Mesenchymal stem cell (in vitro differentiated cells and primary cell): ENCODE data around the gene ANKMY1.

Source experiments
- DNase-seq: peaks from one replicate; pipeline ENCODE4 v3.0.0-alpha.2; 2013
- H2AFZ ChIP-seq: one replicate; pipeline ENCODE4 v1.6.1; 2013; ENCODE audit warnings: low read depth, mild to moderate bottlenecking, control low read depth, inconsistent platforms, low read length, moderate library complexity
- H2AK5ac ChIP-seq: 2 replicates; pipeline ENCODE4 v1.6.1; 2013; ENCODE audit warnings: low read length, moderate library complexity, mild to moderate bottlenecking, inconsistent platforms; ENCODE audit not compliant: severe bottlenecking
- H2BK120ac ChIP-seq: one replicate; pipeline ENCODE4 v1.6.1; 2013; ENCODE audit warnings: low read depth, mild to moderate bottlenecking, inconsistent platforms, low read length, moderate library complexity
- H2BK12ac ChIP-seq, 2 experiments: one replicate each; pipeline ENCODE4 v1.6.1; 2013; ENCODE audit warnings: inconsistent platforms in 2 of 2, low read length in 2 of 2, mild to moderate bottlenecking in 2 of 2, moderate library complexity in 2 of 2, control low read depth in 1 of 2
- H2BK15ac ChIP-seq: one replicate; pipeline ENCODE4 v1.6.1; 2013; ENCODE audit warnings: mild to moderate bottlenecking, low read depth, inconsistent platforms; ENCODE audit not compliant: poor library complexity, severe bottlenecking
- H2BK5ac ChIP-seq: 2 replicates; pipeline ENCODE4 v1.6.1; 2013; ENCODE audit warnings: low read depth, mild to moderate bottlenecking, low read length, control low read depth, inconsistent platforms; ENCODE audit not compliant: poor library complexity, severe bottlenecking
- H3K14ac ChIP-seq, 2 experiments: one replicate each; pipeline ENCODE4 v1.6.1; 2013; ENCODE audit warnings: inconsistent platforms in 2 of 2, low read length in 2 of 2, control low read depth in 1 of 2, mild to moderate bottlenecking in 1 of 2, moderate library complexity in 1 of 2
- H3K18ac ChIP-seq, 2 experiments: one replicate each; pipeline ENCODE4 v1.6.1; 2013; ENCODE audit warnings: inconsistent platforms in 2 of 2, low read length in 2 of 2, control low read depth in 1 of 2, low read depth in 1 of 2, mild to moderate bottlenecking in 1 of 2
- H3K23ac ChIP-seq, 2 experiments: one replicate each; pipeline ENCODE4 v1.6.1; 2013; ENCODE audit warnings: inconsistent platforms in 2 of 2, low read length in 2 of 2, mild to moderate bottlenecking in 2 of 2, moderate library complexity in 2 of 2, control low read depth in 1 of 2
- H3K27ac ChIP-seq: 2 replicates; pipeline ENCODE4 v1.5.1; 2013; ENCODE audit warnings: mild to moderate bottlenecking, moderate library complexity, low read length, control low read depth, inconsistent platforms; ENCODE audit not compliant: poor library complexity, severe bottlenecking
- H3K27me3 ChIP-seq, 2 experiments: 2 replicates each; pipeline versions ENCODE4 v1.6.1 to v1.7.0; 2013; ENCODE audit warnings: low read length in 2 of 2, mild to moderate bottlenecking in 2 of 2, moderate library complexity in 2 of 2, control low read depth in 1 of 2, inconsistent platforms in 1 of 2; ENCODE audit not compliant: control insufficient read depth in 1 of 2, insufficient read depth in 1 of 2
- H3K36me3 ChIP-seq, 2 experiments: 2 replicates each; pipeline versions ENCODE4 v1.6.1 to v1.7.0; 2013; ENCODE audit warnings: low read length in 2 of 2, control low read depth in 1 of 2, inconsistent platforms in 1 of 2, low read depth in 1 of 2, mild to moderate bottlenecking in 1 of 2; ENCODE audit not compliant: insufficient read depth in 2 of 2, control insufficient read depth in 1 of 2
- H3K4ac ChIP-seq, 2 experiments: one replicate each; pipeline ENCODE4 v1.6.1; 2013; ENCODE audit warnings: inconsistent platforms in 2 of 2, low read length in 2 of 2, mild to moderate bottlenecking in 2 of 2, moderate library complexity in 2 of 2, control low read depth in 1 of 2, low read depth in 1 of 2
- H3K4me1 ChIP-seq: 2 replicates; pipeline ENCODE4 v1.6.1; 2013; ENCODE audit warnings: low read depth, low read length, control low read depth; ENCODE audit not compliant: control insufficient read depth, insufficient read depth
- H3K4me2 ChIP-seq: 2 replicates; pipeline ENCODE4 v1.6.1; 2013; ENCODE audit warnings: low read length, mild to moderate bottlenecking, inconsistent platforms; ENCODE audit not compliant: poor library complexity, severe bottlenecking
- H3K4me3 ChIP-seq, 2 experiments: 2 replicates each; pipeline versions ENCODE4 v1.5.1 to v1.7.0; 2013; ENCODE audit warnings: low read length in 2 of 2, mild to moderate bottlenecking in 2 of 2, control low read depth in 1 of 2, low read depth in 1 of 2; ENCODE audit not compliant: insufficient read depth in 1 of 2
- H3K79me1 ChIP-seq: replicated peaks from 2 replicates; pipeline ENCODE4 v1.6.1; 2013; ENCODE audit warnings: mild to moderate bottlenecking, control low read depth, low read length, inconsistent platforms; ENCODE audit not compliant: poor library complexity, severe bottlenecking
- H3K9ac ChIP-seq: 2 replicates; pipeline ENCODE4 v1.7.0; 2013; ENCODE audit warnings: mild to moderate bottlenecking, low read length, moderate library complexity
- H3K9me3 ChIP-seq: 2 replicates; pipeline ENCODE4 v1.7.0; 2013; ENCODE audit warnings: mild to moderate bottlenecking, low read length; ENCODE audit not compliant: control insufficient read depth
- H4K8ac ChIP-seq: one replicate; pipeline ENCODE4 v1.6.1; 2013; ENCODE audit warnings: inconsistent platforms, mild to moderate bottlenecking, low read length, moderate library complexity
- H4K91ac ChIP-seq: one replicate; pipeline ENCODE4 v1.6.1; 2013; ENCODE audit warnings: mild to moderate bottlenecking, low read length, inconsistent platforms
- WGBS: methylation state at CpG from one replicate; pipeline ENCODE4 v1.1.7; 2013; ENCODE audit warnings: mixed read lengths; 5-methylcytosine and 5-hydroxymethylcytosine counted together

Gene ANKMY1

DNA sequence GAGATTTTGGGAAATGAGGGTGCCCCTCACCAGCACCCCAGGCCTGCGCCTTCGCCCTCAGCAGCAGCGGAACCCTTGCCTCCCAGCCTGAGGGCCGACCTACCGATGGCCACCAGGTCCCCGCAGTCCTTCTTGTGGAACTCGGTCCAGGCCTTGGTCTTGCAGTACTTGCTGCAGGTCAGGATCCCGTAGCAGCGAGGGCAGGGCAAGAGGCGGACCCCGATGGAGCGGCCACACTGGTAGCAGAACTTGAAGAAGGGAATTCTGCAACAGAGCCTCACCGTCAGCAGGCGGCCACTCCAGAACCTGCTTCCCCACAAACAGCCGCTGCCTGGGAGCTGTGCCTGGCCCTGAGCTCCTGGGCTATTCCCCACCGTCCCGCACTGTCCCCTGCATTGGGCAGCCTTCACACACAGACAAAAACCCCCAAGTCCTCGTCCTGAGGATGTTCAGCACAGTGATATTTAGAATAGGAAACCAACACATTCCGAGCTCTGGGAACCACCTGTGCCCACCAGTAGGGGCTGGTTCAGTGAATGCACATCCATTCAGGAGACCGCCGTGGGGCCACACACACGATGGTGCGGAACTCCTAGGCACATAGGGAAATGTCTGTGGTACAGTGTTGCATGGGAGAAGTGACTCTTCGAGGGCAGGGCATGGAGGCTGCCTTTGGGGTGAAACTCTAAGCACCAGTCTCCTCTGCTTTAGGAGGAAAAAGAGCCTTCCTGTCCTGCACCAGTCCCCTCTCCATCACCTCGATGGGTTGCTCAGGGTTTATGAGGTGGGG lies 76.8 kb downstream of the ANKMY1 start:
- no peak overlapping the region for H2BK15ac ChIP-seq
- no peak overlapping the region for H3K14ac ChIP-seq
- H3K27me3 ChIP-seq = no peaks in the 10 kb centered on the region
- no peaks in the 10 kb centered on the region for H3K4me1 ChIP-seq
- H3K23ac ChIP-seq = no peak overlapping the region
- H3K4me2 ChIP-seq = no peak overlapping the region
- H2BK120ac ChIP-seq = no peak overlapping the region
- H3K36me3 ChIP-seq = no peaks in the 10 kb centered on the region
- H3K27ac ChIP-seq = no peak overlapping the region
- no peak overlapping the region for H2BK12ac ChIP-seq
- no peak overlapping the region for H2AK5ac ChIP-seq
- no peak overlapping the region for H3K18ac ChIP-seq
- no peak overlapping the region for H4K91ac ChIP-seq
- 90% methylated on average over 24 of the region's 25 CpGs for WGBS
- H2BK5ac ChIP-seq = no peak overlapping the region
- H2AFZ ChIP-seq = no peak overlapping the region
- H3K79me1 ChIP-seq = no peaks in the 10 kb centered on the region
- no peak overlapping the region for H3K4ac ChIP-seq
- no peak overlapping the region for H3K9ac ChIP-seq
- peaks cover 10% of the 10 kb centered on the region for H3K9me3 ChIP-seq
- DNase-seq = no peak
- H3K4me3 ChIP-seq = no peak overlapping the region
- no peak overlapping the region for H4K8ac ChIP-seq

DNA sequence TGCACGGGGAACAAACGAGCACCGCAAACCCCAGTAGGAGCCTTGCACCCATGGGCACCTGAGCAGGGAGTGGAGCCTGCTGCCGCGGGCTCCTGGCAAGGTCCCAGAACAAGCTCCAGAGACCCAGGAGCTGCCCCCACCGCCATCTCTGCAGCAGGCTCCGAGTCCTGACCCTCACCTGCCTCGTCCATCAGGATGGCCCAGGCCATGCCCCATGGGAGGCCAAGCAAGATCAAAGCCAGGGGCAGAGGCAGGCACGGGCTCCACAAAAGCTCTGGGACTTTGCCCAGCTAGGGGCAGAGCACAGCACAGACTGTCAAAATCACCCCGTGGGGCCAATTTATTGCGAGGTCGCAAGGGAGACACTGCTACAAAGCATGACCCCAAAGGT lies 78.7 kb downstream of the ANKMY1 start:
- H3K4me1 ChIP-seq = no peaks in the 10 kb centered on the region
- no peak overlapping the region for H3K4ac ChIP-seq
- no peaks in the 10 kb centered on the region for H3K79me1 ChIP-seq
- H3K4me3 ChIP-seq = no peak overlapping the region
- no peak overlapping the region for H2BK12ac ChIP-seq
- no peak overlapping the region for H2AK5ac ChIP-seq
- H4K91ac ChIP-seq = no peak overlapping the region
- H3K27ac ChIP-seq = no peak overlapping the region
- no peak overlapping the region for H3K23ac ChIP-seq
- H3K9me3 ChIP-seq = peaks cover 19% of the 10 kb centered on the region
- 87% methylated on average over 12 of the region's 12 CpGs for WGBS
- no peak overlapping the region for H3K14ac ChIP-seq
- no peak overlapping the region for H4K8ac ChIP-seq
- H2BK15ac ChIP-seq = no peak overlapping the region
- H3K27me3 ChIP-seq = no peaks in the 10 kb centered on the region
- DNase-seq = no peak
- no peak overlapping the region for H3K4me2 ChIP-seq
- no peak overlapping the region for H3K18ac ChIP-seq
- no peak overlapping the region for H2BK120ac ChIP-seq
- H2AFZ ChIP-seq = no peak overlapping the region
- H3K9ac ChIP-seq = no peak overlapping the region
- H3K36me3 ChIP-seq = no peaks in the 10 kb centered on the region
- no peak overlapping the region for H2BK5ac ChIP-seq

DNA sequence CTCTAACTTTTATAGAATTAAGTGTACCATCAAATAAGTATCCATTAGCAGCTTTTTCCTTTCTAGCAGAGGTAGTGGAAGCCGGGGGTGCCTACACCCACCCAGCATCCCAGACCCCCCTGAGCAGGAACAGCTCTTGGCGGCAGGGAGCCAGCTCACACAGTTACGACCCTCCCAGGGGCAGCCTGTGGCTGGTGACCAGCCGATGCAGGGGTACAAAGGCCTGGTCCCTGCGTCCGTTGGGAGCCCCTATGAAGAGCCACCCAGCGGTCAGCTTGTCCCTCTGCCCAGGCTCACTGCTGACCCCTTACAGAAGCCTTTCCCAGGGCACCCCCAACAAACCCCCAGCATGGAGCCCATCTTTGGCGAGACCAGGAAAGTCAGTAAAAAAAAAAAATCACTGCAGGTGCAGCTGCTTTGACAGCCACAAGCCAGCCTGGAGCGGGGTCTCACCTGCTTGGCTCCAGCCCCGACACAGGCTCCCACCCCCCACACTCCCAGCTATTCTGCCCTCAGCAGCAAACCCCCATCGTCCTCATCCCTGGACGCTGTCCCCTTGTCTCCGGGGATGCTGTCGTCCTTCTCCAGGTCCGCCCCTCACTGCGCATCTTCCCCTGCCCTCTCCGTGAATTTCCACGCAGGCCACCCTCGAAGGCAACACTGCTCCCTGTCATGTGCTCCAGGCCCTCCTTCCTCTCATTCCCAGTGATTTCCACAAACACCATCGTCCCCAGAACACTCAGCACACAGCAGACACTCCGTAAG lies 79.3 kb downstream of the ANKMY1 start:
- Histone ChIP-seq H3K79me1 (no peaks in the 10 kb centered on the region), H3K9ac (no peak overlapping the region), H3K23ac (no peak overlapping the region), H3K4me1 (no peaks in the 10 kb centered on the region), H3K4me3 (no peak overlapping the region), H2BK5ac (no peak overlapping the region), H2BK15ac (no peak overlapping the region), H3K4ac (no peak overlapping the region), H4K8ac (no peak overlapping the region), H3K18ac (no peak overlapping the region), H3K14ac (no peak overlapping the region), H3K36me3 (no peaks in the 10 kb centered on the region), H3K4me2 (no peak overlapping the region), H2BK120ac (no peak overlapping the region), H2BK12ac (no peak overlapping the region), H4K91ac (no peak overlapping the region), H3K27me3 (no peaks in the 10 kb centered on the region), H3K27ac (no peak overlapping the region), H2AFZ (no peak overlapping the region), H2AK5ac (no peak overlapping the region), H3K9me3 (peaks cover 19% of the 10 kb centered on the region)
- no peak for DNase-seq
- 88% methylated on average over 21 of the region's 21 CpGs for WGBS

DNA sequence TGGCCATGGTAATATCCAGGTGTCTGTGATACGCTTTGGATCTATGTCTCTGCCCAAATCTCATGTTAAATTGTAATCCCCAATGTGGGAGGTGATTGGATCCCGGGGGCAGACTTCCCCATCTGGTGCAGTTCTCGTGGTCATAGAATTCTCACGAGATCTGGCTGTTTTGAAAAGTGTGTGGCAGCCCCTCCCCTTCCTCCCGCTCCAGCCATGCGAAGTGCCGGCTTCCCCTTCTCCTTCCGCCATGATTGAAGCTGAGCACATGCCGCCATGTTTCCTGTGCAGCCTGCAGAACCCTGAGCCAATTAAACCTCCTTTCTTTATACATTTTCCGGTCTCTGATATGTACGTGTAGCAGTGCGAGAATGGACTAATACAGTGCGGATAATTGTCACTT lies 79.9 kb downstream of the ANKMY1 start:
- no peaks in the 10 kb centered on the region for H3K4me1 ChIP-seq
- no peak overlapping the region for H3K4me2 ChIP-seq
- H3K9ac ChIP-seq = no peak overlapping the region
- no peak overlapping the region for H3K27ac ChIP-seq
- H2BK12ac ChIP-seq = no peak overlapping the region
- 87% methylated on average over 9 of the region's 13 CpGs for WGBS
- no peak overlapping the region for H2AK5ac ChIP-seq
- peaks cover 22% of the 10 kb centered on the region for H3K9me3 ChIP-seq
- H2BK5ac ChIP-seq = no peak overlapping the region
- H3K36me3 ChIP-seq = no peaks in the 10 kb centered on the region
- H3K18ac ChIP-seq = no peak overlapping the region
- H4K91ac ChIP-seq = no peak overlapping the region
- H2BK15ac ChIP-seq = no peak overlapping the region
- no peak overlapping the region for H3K4me3 ChIP-seq
- no peak overlapping the region for H4K8ac ChIP-seq
- H3K27me3 ChIP-seq = no peaks in the 10 kb centered on the region
- DNase-seq = no peak
- H3K4ac ChIP-seq = no peak overlapping the region
- H2AFZ ChIP-seq = no peak overlapping the region
- no peak overlapping the region for H3K23ac ChIP-seq
- no peak overlapping the region for H2BK120ac ChIP-seq
- no peak overlapping the region for H3K14ac ChIP-seq
- no peaks in the 10 kb centered on the region for H3K79me1 ChIP-seq
